B cell (primary cell): Measurements from ENCODE around the gene RPS29.

Source experiments
- EZH2 ChIP-seq: IDR thresholded peaks from 2 replicates; pipeline ENCODE4 v1.6.1; 2012; ENCODE audit warnings: borderline replicate concordance, low read depth, mild to moderate bottlenecking, moderate library complexity, low read length; ENCODE audit not compliant: insufficient read depth, poor library complexity, severe bottlenecking
- TF ChIP-seq, protein P1 (sequence below): fragments of 200-600 bp; IDR thresholded peaks from one replicate; pipeline ENCODE4 v1.8.0; 2022; ENCODE audit warnings: antibody characterized with exemption, mild to moderate bottlenecking

- TF ChIP-seq, protein P1, sequence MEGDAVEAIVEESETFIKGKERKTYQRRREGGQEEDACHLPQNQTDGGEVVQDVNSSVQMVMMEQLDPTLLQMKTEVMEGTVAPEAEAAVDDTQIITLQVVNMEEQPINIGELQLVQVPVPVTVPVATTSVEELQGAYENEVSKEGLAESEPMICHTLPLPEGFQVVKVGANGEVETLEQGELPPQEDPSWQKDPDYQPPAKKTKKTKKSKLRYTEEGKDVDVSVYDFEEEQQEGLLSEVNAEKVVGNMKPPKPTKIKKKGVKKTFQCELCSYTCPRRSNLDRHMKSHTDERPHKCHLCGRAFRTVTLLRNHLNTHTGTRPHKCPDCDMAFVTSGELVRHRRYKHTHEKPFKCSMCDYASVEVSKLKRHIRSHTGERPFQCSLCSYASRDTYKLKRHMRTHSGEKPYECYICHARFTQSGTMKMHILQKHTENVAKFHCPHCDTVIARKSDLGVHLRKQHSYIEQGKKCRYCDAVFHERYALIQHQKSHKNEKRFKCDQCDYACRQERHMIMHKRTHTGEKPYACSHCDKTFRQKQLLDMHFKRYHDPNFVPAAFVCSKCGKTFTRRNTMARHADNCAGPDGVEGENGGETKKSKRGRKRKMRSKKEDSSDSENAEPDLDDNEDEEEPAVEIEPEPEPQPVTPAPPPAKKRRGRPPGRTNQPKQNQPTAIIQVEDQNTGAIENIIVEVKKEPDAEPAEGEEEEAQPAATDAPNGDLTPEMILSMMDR, result no peak
- no peak for TF ChIP-seq EZH2
Measured at GRCh38 chr14:49574038-49574437, 12.1 kb downstream of the RPS29 start.
